Measurements from ENCODE around the gene LBH.

Gene LBH

GRCh38 chr2:30285758-30286157, 54.4 kb downstream of the LBH start:
- no peak for DNase-seq (ENCODE audit: low read depth)
- no peak for TF ChIP-seq CTCF (conservative IDR thresholded peaks at IDR 0.05; ENCODE audit: low read depth, low read length)
- H3K4me3 ChIP-seq (ENCODE audit: low read length) = no peak overlapping the region

GRCh38 chr2:30287190-30287840, 56.0 kb downstream of the LBH start:
- no peak for DNase-seq (ENCODE audit: low read depth)
- H3K4me3 ChIP-seq (ENCODE audit: low read length) = no peak overlapping the region
- TF ChIP-seq CTCF (conservative IDR thresholded peaks at IDR 0.05; ENCODE audit: low read depth, low read length) = no peak

GRCh38 chr2:30287857-30288513, 56.7 kb downstream of the LBH start:
- TF ChIP-seq CTCF (conservative IDR thresholded peaks at IDR 0.05; ENCODE audit: low read depth, low read length) = no peak
- DNase-seq (ENCODE audit: low read depth) = no peak
- H3K4me3 ChIP-seq (ENCODE audit: low read length) = no peak overlapping the region

GRCh38 chr2:30288561-30288960, 57.2 kb downstream of the LBH start:
- TF ChIP-seq CTCF (conservative IDR thresholded peaks at IDR 0.05; ENCODE audit: low read depth, low read length) = no peak
- DNase-seq (ENCODE audit: low read depth) = no peak
- no peak overlapping the region for H3K4me3 ChIP-seq (ENCODE audit: low read length)

- DNase-seq (ENCODE audit: low read depth) = peak; percentile 96
- TF ChIP-seq CTCF (conservative IDR thresholded peaks at IDR 0.05; ENCODE audit: low read depth, low read length) = no peak
- H3K4me3 ChIP-seq (ENCODE audit: low read length) = no peak overlapping the region
Observed at GRCh38 chr2:30293303-30293921, 62.1 kb downstream of the LBH start.

GRCh38 chr2:30294133-30294532, 62.8 kb downstream of the LBH start:
- TF ChIP-seq CTCF (conservative IDR thresholded peaks at IDR 0.05; ENCODE audit: low read depth, low read length) = no peak
- DNase-seq (ENCODE audit: low read depth) = no peak

GRCh38 chr2:30296496-30296895, 65.2 kb downstream of the LBH start:
- no peak for TF ChIP-seq CTCF (conservative IDR thresholded peaks at IDR 0.05; ENCODE audit: low read depth, low read length)
- no peak overlapping the region for H3K4me3 ChIP-seq (ENCODE audit: low read length)
- DNase-seq (ENCODE audit: low read depth) = no peak

More at GRCh38 chr2:30294133-30294532, 62.8 kb downstream of the LBH start:
- no peak overlapping the region for H3K4me3 ChIP-seq (ENCODE audit: low read length)

All from retinal pigment epithelial cell (primary cell).